Myometrial cell (primary cell): ENCODE results near the gene EIF2AK2. TPM values are rescaled to one million over a fixed set of nuclear protein-coding genes. Genes with fewer than 3 reads are reported as not detected.

Experiments
- total RNA-seq: library from RNA; depleted of rRNA; stranded (reverse); fragments of >200 nt; gene quantifications from 2 replicates; pipeline ENCODE4 v1.2.3, GENCODE V29; 2015

The EIF2AK2 gene
- total RNA-seq: 15.6 and 27.6 TPM in 2 replicates

GRCh38 chr2:37156857-37157714 is at the start of gene EIF2AK2:
Gene EIF2AK2, minus strand, starts transcription at chr2:37156980. Its CDS starts 9,174 bp downstream, at chr2:37147806.

GRCh38 chr2:37196320-37197195 is 39.8 kb upstream of the EIF2AK2 start, which contains the start of gene CEBPZOS:
Gene CEBPZOS, plus strand, starts transcription at chr2:37196496. Its CDS starts 3,209 bp downstream, at chr2:37199705.

GRCh38 chr2:37188570-37188969 is 31.8 kb upstream of the EIF2AK2 start, which contains the start of gene SULT6B1:
Gene SULT6B1, minus strand, starts transcription at chr2:37188670. Its CDS starts 30 bp downstream, at chr2:37188640.

GRCh38 chr2:37083873-37084794 is 72.6 kb downstream of the EIF2AK2 start, which contains the start of the genes GPATCH11 and HEATR5B:
Gene GPATCH11, plus strand, starts transcription at chr2:37084518. Its CDS starts 3,864 bp downstream, at chr2:37088382.
Gene HEATR5B, minus strand, starts transcription at chr2:37084372. Its CDS starts 958 bp downstream, at chr2:37083414.

Other genes with a start within 250 kb of the EIF2AK2 start
- 5.8 and 6.4 TPM in 2 replicates for gene STRN, start 190.4 kb downstream of the EIF2AK2 start, total RNA-seq
- 7.8 and 11.9 TPM in 2 replicates for gene HEATR5B, start 72.6 kb downstream of the EIF2AK2 start, total RNA-seq
- gene GPATCH11, start 72.5 kb downstream of the EIF2AK2 start, total RNA-seq: 4.6 and 8.5 TPM in 2 replicates
- gene SULT6B1, start 31.7 kb upstream of the EIF2AK2 start, total RNA-seq: not detected in 2 replicates
- 21.3 and 47.0 TPM in 2 replicates for gene CEBPZOS, start 39.5 kb upstream of the EIF2AK2 start, total RNA-seq
- 13.0 and 31.7 TPM in 2 replicates for gene CEBPZ, start 74.6 kb upstream of the EIF2AK2 start, total RNA-seq
- gene NDUFAF7, start 74.7 kb upstream of the EIF2AK2 start, total RNA-seq: 17.5 and 18.5 TPM in 2 replicates
- gene PRKD3, start 167.9 kb upstream of the EIF2AK2 start, total RNA-seq: 36.6 and 47.7 TPM in 2 replicates
- gene QPCT, start 187.7 kb upstream of the EIF2AK2 start, total RNA-seq: 21.3 and 22.5 TPM in 2 replicates